Nephron progenitor cell (in vitro differentiated cells): ENCODE measurements around the gene SENP6.

ENCODE experiments used
- DNase-seq: peaks from one replicate; pipeline ENCODE4 v3.0.0; 2021
- H3K27ac Mint-ChIP-seq: 2 replicates; pipeline ENCODE4 v1.8.0; 2021; ENCODE audit warnings: mild to moderate bottlenecking, moderate library complexity, mixed read lengths
- H3K27me3 Mint-ChIP-seq: 2 replicates; pipeline ENCODE4 v1.8.0; 2021; ENCODE audit warnings: mild to moderate bottlenecking, low read depth, mixed read lengths; ENCODE audit not compliant: poor library complexity
- H3K36me3 Mint-ChIP-seq: 2 replicates; pipeline ENCODE4 v1.8.0; 2021; ENCODE audit warnings: low read depth, mixed read lengths
- H3K4me1 Mint-ChIP-seq: 2 replicates; pipeline ENCODE4 v1.8.0; 2021; ENCODE audit warnings: mixed read lengths
- H3K4me3 Mint-ChIP-seq: 2 replicates; pipeline ENCODE4 v1.8.0; 2021; ENCODE audit warnings: mild to moderate bottlenecking, moderate library complexity, mixed read lengths
- H3K9me3 Mint-ChIP-seq: 2 replicates; pipeline ENCODE4 v1.8.0; 2021; ENCODE audit warnings: mild to moderate bottlenecking, moderate library complexity, mixed read lengths
- CTCF ChIP-seq: fragments of 200-600 bp; sonication (generic); IDR thresholded peaks from 2 replicates; pipeline ENCODE4 v1.5.0; 2021; ENCODE audit warnings: antibody characterized with exemption

Gene SENP6

GRCh38 chr6:75760320-75760719 lies 158.6 kb downstream of the SENP6 start:
- Mint-ChIP-seq H3K27ac (no peak overlapping the region), H3K4me1 (peaks cover 15% of the 10 kb centered on the region), H3K36me3 (peaks cover 16% of the 10 kb centered on the region), H3K27me3 (peaks cover 5% of the 10 kb centered on the region), H3K4me3 (no peak overlapping the region), H3K9me3 (peaks cover 8% of the 10 kb centered on the region)
- DNase-seq: no peak
- TF ChIP-seq CTCF: no peak

GRCh38 chr6:75761489-75761888 lies 159.8 kb downstream of the SENP6 start:
- TF ChIP-seq CTCF: no peak
- H3K27ac Mint-ChIP-seq: no peak overlapping the region
- H3K36me3 Mint-ChIP-seq: peaks cover 16% of the 10 kb centered on the region

GRCh38 chr6:75762063-75762462 lies 160.4 kb downstream of the SENP6 start:
- no peak for TF ChIP-seq CTCF
- no peak for DNase-seq
- Mint-ChIP-seq H3K9me3 (peaks cover 8% of the 10 kb centered on the region), H3K27me3 (no peaks in the 10 kb centered on the region), H3K27ac (no peak overlapping the region), H3K4me3 (no peak overlapping the region), H3K36me3 (peaks cover 16% of the 10 kb centered on the region), H3K4me1 (peaks cover 15% of the 10 kb centered on the region)

More at GRCh38 chr6:75761489-75761888, 159.8 kb downstream of the SENP6 start:
- Mint-ChIP-seq H3K27me3 (no peaks in the 10 kb centered on the region), H3K9me3 (peaks cover 8% of the 10 kb centered on the region), H3K4me1 (peaks cover 15% of the 10 kb centered on the region), H3K4me3 (no peak overlapping the region)
- DNase-seq: no peak

- no peaks in the 10 kb centered on the region for H3K27me3 Mint-ChIP-seq
- H3K36me3 Mint-ChIP-seq: peaks cover 7% of the 10 kb centered on the region
- TF ChIP-seq CTCF: no peak
- H3K4me1 Mint-ChIP-seq: peaks cover 11% of the 10 kb centered on the region
- no peak overlapping the region for H3K27ac Mint-ChIP-seq
- no peak for DNase-seq
- H3K9me3 Mint-ChIP-seq: no peaks in the 10 kb centered on the region
- no peak overlapping the region for H3K4me3 Mint-ChIP-seq
Observed at GRCh38 chr6:75766387-75766786, 164.7 kb downstream of the SENP6 start.
